Neuronal stem cell (in vitro differentiated cells): Measurements from ENCODE around the gene SERPIND1.

ENCODE experiments used
- DNase-seq: peaks from one replicate; pipeline ENCODE4 v3.0.0-alpha.2; 2013; ENCODE audit warnings: low spot score
- H2AFZ ChIP-seq: one replicate; pipeline ENCODE4 v1.6.1; 2013; ENCODE audit warnings: mild to moderate bottlenecking, low read length, inconsistent platforms
- H2AK5ac ChIP-seq: 2 replicates; pipeline ENCODE4 v1.6.1; 2013; ENCODE audit warnings: low read depth, mild to moderate bottlenecking, inconsistent platforms, low read length, moderate library complexity, mixed read lengths
- H2BK120ac ChIP-seq: 2 replicates; pipeline ENCODE4 v1.6.1; 2013; ENCODE audit warnings: low read depth, mild to moderate bottlenecking, inconsistent platforms, low read length, moderate library complexity, mixed read lengths
- H2BK12ac ChIP-seq: one replicate; pipeline ENCODE4 v1.6.1; 2013; ENCODE audit warnings: low read length, inconsistent platforms
- H2BK15ac ChIP-seq: 2 replicates; pipeline ENCODE4 v1.6.1; 2013; ENCODE audit warnings: mild to moderate bottlenecking, low read length, inconsistent platforms, mixed read lengths
- H2BK5ac ChIP-seq: one replicate; pipeline ENCODE4 v1.6.1; 2013; ENCODE audit warnings: inconsistent platforms, mild to moderate bottlenecking, low read length, moderate library complexity
- H3K14ac ChIP-seq: one replicate; pipeline ENCODE4 v1.6.1; 2013; ENCODE audit warnings: low read length, inconsistent platforms
- H3K18ac ChIP-seq: 2 replicates; pipeline ENCODE4 v1.6.1; 2013; ENCODE audit warnings: low read length, inconsistent platforms
- H3K23ac ChIP-seq: 2 replicates; pipeline ENCODE4 v1.6.1; 2013; ENCODE audit warnings: low read depth, mild to moderate bottlenecking, mixed read lengths, low read length, inconsistent platforms; ENCODE audit not compliant: poor library complexity
- H3K27ac ChIP-seq: replicated peaks from 3 replicates; pipeline ENCODE4 v1.5.1; 2013; ENCODE audit warnings: low read length, inconsistent platforms
- H3K27me3 ChIP-seq, 3 experiments: 2 replicates each; pipeline ENCODE4 v1.6.1; 2013; ENCODE audit warnings: low read length in 3 of 3, mild to moderate bottlenecking in 2 of 3, inconsistent platforms in 1 of 3, low read depth in 1 of 3, mixed read lengths in 1 of 3, moderate library complexity in 1 of 3; ENCODE audit not compliant: control insufficient read depth in 3 of 3, insufficient read depth in 3 of 3
- H3K36me3 ChIP-seq, 2 donors: replicated peaks in 1 of 2; 2 replicates each; pipeline ENCODE4 v1.6.1; 2013; ENCODE audit warnings: low read length in 2 of 2; ENCODE audit not compliant: control insufficient read depth in 2 of 2, insufficient read depth in 2 of 2
- H3K4ac ChIP-seq: 2 replicates; pipeline ENCODE4 v1.6.1; 2013; ENCODE audit warnings: inconsistent platforms, mild to moderate bottlenecking, low read length, moderate library complexity
- H3K4me1 ChIP-seq, 2 donors: 1 replicate in 1 of 2; 2 replicates in 1 of 2; pipeline ENCODE4 v1.6.1; 2013; ENCODE audit warnings: low read length in 2 of 2, low read depth in 1 of 2; ENCODE audit not compliant: control insufficient read depth in 2 of 2, insufficient read depth in 1 of 2
- H3K4me2 ChIP-seq: one replicate; pipeline ENCODE4 v1.6.1; 2013; ENCODE audit warnings: mild to moderate bottlenecking, low read length, inconsistent platforms; ENCODE audit not compliant: insufficient read depth, poor library complexity, severe bottlenecking
- H3K4me3 ChIP-seq, 2 donors: 2 replicates each; pipeline ENCODE4 v1.5.1; 2013; ENCODE audit warnings: low read length in 2 of 2, mild to moderate bottlenecking in 2 of 2, inconsistent platforms in 1 of 2, moderate library complexity in 1 of 2
- H3K79me1 ChIP-seq: one replicate; pipeline ENCODE4 v1.6.1; 2013; ENCODE audit warnings: low read depth, mild to moderate bottlenecking, inconsistent platforms, low read length, moderate library complexity
- H3K9ac ChIP-seq: one replicate; pipeline ENCODE4 v1.6.1; 2013; ENCODE audit warnings: mild to moderate bottlenecking, low read depth, low read length, inconsistent platforms; ENCODE audit not compliant: poor library complexity
- H3K9me3 ChIP-seq, 2 donors: replicated peaks in 1 of 2; 2 replicates each; pipeline versions ENCODE3 to v1.6.1; 2013; ENCODE audit warnings: low read length in 2 of 2, mild to moderate bottlenecking in 2 of 2, inconsistent platforms in 1 of 2, low read depth in 1 of 2, mixed read lengths in 1 of 2, moderate library complexity in 1 of 2; ENCODE audit not compliant: control insufficient read depth in 2 of 2, insufficient read depth in 1 of 2
- H4K8ac ChIP-seq: one replicate; pipeline ENCODE4 v1.6.1; 2013; ENCODE audit warnings: low read depth, mild to moderate bottlenecking, inconsistent platforms, low read length, moderate library complexity
- H4K91ac ChIP-seq: one replicate; pipeline ENCODE4 v1.6.1; 2013; ENCODE audit warnings: low read length, low read depth, mild to moderate bottlenecking, inconsistent platforms; ENCODE audit not compliant: poor library complexity
- WGBS, 2 donors: extraction: QIAGEN DNeasy Blood & Tissue Kit; methylation state at CpG; one replicate each; pipeline ENCODE4 v1.1.7; 2013; ENCODE audit warnings: missing lambda C conversion rate in 2 of 2, mixed read lengths in 1 of 2; ENCODE audit not compliant: insufficient read length in 2 of 2, insufficient replicate concordance in 1 of 2; ENCODE audit errors: extremely low coverage in 2 of 2; 5-methylcytosine and 5-hydroxymethylcytosine counted together

The SERPIND1 gene

GRCh38 chr22:20745119-20745518 is 28.8 kb upstream of the SERPIND1 start:
- Histone ChIP-seq H3K14ac (no peak overlapping the region), H2AFZ (no peak overlapping the region), H3K4me1 (no peaks in the 10 kb centered on the region), H2BK5ac (no peak overlapping the region), H3K4ac (no peak overlapping the region), H3K9ac (peak overlapping the region; percentile 63), H3K4me3 (no peak overlapping the region), H4K91ac (no peak overlapping the region), H3K27me3 (no peaks in the 10 kb centered on the region), H3K27ac (no peak overlapping the region), H2BK12ac (no peak overlapping the region), H4K8ac (no peak overlapping the region), H3K9me3 (peaks cover 2 to 14% of the 10 kb centered on the region in 2 donors), H3K36me3 (peaks cover 21 to 80% of the 10 kb centered on the region in 2 donors), H3K18ac (no peak overlapping the region), H2AK5ac (no peak overlapping the region), H3K23ac (no peak overlapping the region), H2BK120ac (no peak overlapping the region), H2BK15ac (no peak overlapping the region), H3K4me2 (no peak overlapping the region), H3K79me1 (peaks cover 2% of the 10 kb centered on the region)
- no CpG with 5 or more reads among the region's 3 CpGs for WGBS, 2 donors
- DNase-seq, result no peak

DNA sequence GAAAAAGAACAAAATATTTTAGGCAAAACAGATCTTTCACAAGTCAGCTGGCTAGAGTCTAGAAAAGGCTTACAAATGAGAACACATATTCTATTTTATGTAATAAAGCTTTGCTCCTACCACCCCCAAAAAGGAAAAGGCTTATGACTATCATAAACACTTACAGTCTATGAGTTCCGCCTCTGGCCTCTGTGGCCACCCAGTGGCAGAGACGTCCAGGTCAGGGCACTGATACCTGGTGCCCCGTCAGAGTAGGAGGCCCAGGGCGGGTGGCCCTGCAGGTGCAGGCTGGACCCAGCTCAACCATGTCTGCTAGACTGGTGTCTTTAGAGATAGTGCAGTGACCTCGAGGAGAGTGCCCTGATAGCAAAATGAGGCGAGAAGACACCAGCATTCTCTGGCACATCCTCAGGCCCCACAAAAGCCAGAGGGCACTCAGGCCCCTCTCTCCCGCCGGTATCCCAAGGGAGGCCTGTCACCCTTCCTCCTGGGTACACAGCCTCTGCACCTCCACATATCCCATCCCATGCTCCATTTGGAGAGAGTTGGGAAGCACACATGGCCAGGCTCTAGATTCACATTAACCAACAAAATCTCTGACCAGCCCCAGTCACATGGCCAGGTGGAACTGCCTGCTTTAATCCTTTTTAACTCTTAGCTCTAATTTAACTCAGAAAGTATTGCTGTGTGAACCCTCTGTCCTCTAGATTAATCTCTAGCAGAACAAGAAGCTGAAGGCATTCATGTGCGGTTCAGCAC is 27.3 kb upstream of the SERPIND1 start:
- no peak overlapping the region for H2BK5ac ChIP-seq
- no peak overlapping the region for H4K91ac ChIP-seq
- H3K14ac ChIP-seq, result no peak overlapping the region
- no peaks in the 10 kb centered on the region for H3K4me1 ChIP-seq
- H2BK12ac ChIP-seq, result no peak overlapping the region
- no peak overlapping the region for H3K9ac ChIP-seq
- H2AFZ ChIP-seq, result no peak overlapping the region
- no peak overlapping the region for H3K4me3 ChIP-seq
- H3K23ac ChIP-seq, result no peak overlapping the region
- H3K4ac ChIP-seq, result no peak overlapping the region
- WGBS, 2 donors, result no CpG with 5 or more reads among the region's 9 CpGs
- no peak overlapping the region for H3K4me2 ChIP-seq
- H2BK120ac ChIP-seq, result no peak overlapping the region
- H2BK15ac ChIP-seq, result no peak overlapping the region
- H3K27me3 ChIP-seq, result no peaks in the 10 kb centered on the region
- DNase-seq, result no peak
- H3K18ac ChIP-seq, result no peak overlapping the region
- H3K27ac ChIP-seq, result no peak overlapping the region
- no peak overlapping the region for H4K8ac ChIP-seq
- H2AK5ac ChIP-seq, result no peak overlapping the region
- no peaks in the 10 kb centered on the region for H3K9me3 ChIP-seq
- H3K36me3 ChIP-seq, result peaks cover 28 to 80% of the 10 kb centered on the region in 2 donors
- H3K79me1 ChIP-seq, result peaks cover 2% of the 10 kb centered on the region

DNA sequence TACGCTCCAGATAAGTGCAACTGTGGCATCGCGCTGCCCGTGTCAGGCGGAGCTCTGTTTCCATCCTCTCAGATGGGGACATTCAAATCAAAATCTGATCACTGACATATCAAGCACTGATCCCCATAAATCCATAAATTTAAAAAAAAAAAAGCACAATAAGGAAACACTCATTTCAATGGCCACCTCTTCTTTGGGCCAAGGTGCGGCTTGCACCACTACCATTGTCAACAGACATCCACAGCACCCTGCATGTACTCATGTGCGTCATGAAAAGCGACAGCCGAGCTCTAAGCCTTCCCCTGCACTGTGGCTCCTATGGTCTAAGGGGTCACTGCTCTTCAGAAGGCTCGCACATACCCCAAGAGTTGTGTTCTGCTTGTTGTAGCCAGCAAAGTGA is 26.7 kb upstream of the SERPIND1 start:
- no peak overlapping the region for H3K23ac ChIP-seq
- peaks cover 0 to 2% (median 0%) of the 10 kb centered on the region in 3 experiments for H3K27me3 ChIP-seq
- no peak overlapping the region for H3K4ac ChIP-seq
- H3K18ac ChIP-seq, result no peak overlapping the region
- no peaks in the 10 kb centered on the region for H3K9me3 ChIP-seq
- WGBS, 2 donors, result no CpG with 5 or more reads among the region's 10 CpGs
- H2AFZ ChIP-seq, result no peak overlapping the region
- H3K4me1 ChIP-seq, result no peaks in the 10 kb centered on the region
- no peak overlapping the region for H2BK5ac ChIP-seq
- no peak for DNase-seq
- peaks cover 30 to 80% of the 10 kb centered on the region in 2 donors for H3K36me3 ChIP-seq
- H3K4me3 ChIP-seq, result no peak overlapping the region
- H3K9ac ChIP-seq, result no peak overlapping the region
- H3K14ac ChIP-seq, result no peak overlapping the region
- no peak overlapping the region for H2BK12ac ChIP-seq
- no peak overlapping the region for H4K8ac ChIP-seq
- peaks cover 2% of the 10 kb centered on the region for H3K79me1 ChIP-seq
- no peak overlapping the region for H3K27ac ChIP-seq
- H2BK120ac ChIP-seq, result no peak overlapping the region
- no peak overlapping the region for H3K4me2 ChIP-seq
- no peak overlapping the region for H2BK15ac ChIP-seq
- H2AK5ac ChIP-seq, result no peak overlapping the region
- no peak overlapping the region for H4K91ac ChIP-seq

DNA sequence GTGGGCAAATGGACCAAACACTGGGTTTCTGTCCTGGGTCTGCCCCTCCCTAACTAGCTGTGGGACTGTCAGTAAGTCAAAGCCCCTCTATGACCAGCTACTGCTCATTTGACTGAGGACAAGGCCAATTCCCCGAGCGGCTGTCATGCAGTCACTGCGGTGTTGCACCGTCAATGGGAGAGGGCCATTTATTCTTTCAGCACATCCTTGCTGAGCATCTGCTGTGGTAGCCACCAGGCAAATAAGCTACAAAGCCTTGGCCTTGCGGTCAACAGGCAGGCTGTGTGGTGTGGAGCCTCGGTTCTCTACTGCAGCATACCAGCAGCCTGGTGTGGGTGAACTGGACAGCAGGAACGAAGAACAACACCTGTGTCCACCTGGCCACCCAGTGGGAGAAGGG is 25.8 kb upstream of the SERPIND1 start:
- H2BK12ac ChIP-seq, result no peak overlapping the region
- H3K4me1 ChIP-seq, result no peaks in the 10 kb centered on the region
- no peak overlapping the region for H2AFZ ChIP-seq
- H3K79me1 ChIP-seq, result peaks cover 2% of the 10 kb centered on the region
- H2AK5ac ChIP-seq, result no peak overlapping the region
- H3K18ac ChIP-seq, result no peak overlapping the region
- no CpG with 5 or more reads among the region's 7 CpGs for WGBS, 2 donors
- no peak overlapping the region for H3K4me2 ChIP-seq
- H3K4ac ChIP-seq, result no peak overlapping the region
- peaks cover 30 to 81% of the 10 kb centered on the region in 2 donors for H3K36me3 ChIP-seq
- H3K23ac ChIP-seq, result no peak overlapping the region
- peaks cover 0 to 2% (median 0%) of the 10 kb centered on the region in 3 experiments for H3K27me3 ChIP-seq
- no peak for DNase-seq
- H4K91ac ChIP-seq, result no peak overlapping the region
- H3K27ac ChIP-seq, result no peak overlapping the region
- no peak overlapping the region for H2BK5ac ChIP-seq
- no peak overlapping the region for H2BK120ac ChIP-seq
- no peak overlapping the region for H4K8ac ChIP-seq
- no peak overlapping the region for H3K14ac ChIP-seq
- no peaks in the 10 kb centered on the region for H3K9me3 ChIP-seq
- peak overlapping the region; percentile 17 for H3K9ac ChIP-seq
- H3K4me3 ChIP-seq, result peak overlapping the region in 1 of 2 donors; percentile 35
- H2BK15ac ChIP-seq, result no peak overlapping the region
